GM12864 (cell line): ENCODE results near the gene PTPRD.

Experiments used
- DNase-seq: peaks from one replicate; pipeline ENCODE4 v3.0.0-alpha.2; 2011; ENCODE audit warnings: low read depth
- H3K4me3 ChIP-seq: 2 replicates; pipeline ENCODE4 v1.5.1; 2011; ENCODE audit warnings: mild to moderate bottlenecking, low read depth, low read length, control low read depth
- TF ChIP-seq, protein P1 (sequence below): IDR thresholded peaks from 2 replicates; pipeline ENCODE4 v1.5.1; 2011; ENCODE audit warnings: low read depth, mild to moderate bottlenecking, moderate library complexity, low read length, control low read depth, inconsistent platforms; ENCODE audit errors: missing control alignments

PTPRD gene

DNA sequence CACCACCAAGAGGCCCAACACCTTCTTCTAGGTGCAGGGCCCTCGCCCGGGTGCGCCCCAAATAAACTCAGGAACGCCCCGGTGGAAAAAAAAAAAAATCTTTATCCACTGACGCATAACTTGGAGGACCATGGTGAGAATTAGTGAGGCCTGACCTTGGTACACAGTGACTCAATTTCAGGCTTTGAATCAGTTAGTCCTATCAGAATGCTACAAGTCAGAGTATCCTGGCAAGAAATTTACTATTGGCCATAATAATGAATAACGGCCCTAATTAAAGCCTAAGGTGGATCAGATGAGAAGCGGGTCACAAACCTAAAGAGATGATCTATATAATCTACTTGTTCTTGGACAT, 1899.0 kb downstream of the PTPRD start:
- no peak overlapping the region for H3K4me3 ChIP-seq
- DNase-seq: no peak
- TF ChIP-seq, protein P1, sequence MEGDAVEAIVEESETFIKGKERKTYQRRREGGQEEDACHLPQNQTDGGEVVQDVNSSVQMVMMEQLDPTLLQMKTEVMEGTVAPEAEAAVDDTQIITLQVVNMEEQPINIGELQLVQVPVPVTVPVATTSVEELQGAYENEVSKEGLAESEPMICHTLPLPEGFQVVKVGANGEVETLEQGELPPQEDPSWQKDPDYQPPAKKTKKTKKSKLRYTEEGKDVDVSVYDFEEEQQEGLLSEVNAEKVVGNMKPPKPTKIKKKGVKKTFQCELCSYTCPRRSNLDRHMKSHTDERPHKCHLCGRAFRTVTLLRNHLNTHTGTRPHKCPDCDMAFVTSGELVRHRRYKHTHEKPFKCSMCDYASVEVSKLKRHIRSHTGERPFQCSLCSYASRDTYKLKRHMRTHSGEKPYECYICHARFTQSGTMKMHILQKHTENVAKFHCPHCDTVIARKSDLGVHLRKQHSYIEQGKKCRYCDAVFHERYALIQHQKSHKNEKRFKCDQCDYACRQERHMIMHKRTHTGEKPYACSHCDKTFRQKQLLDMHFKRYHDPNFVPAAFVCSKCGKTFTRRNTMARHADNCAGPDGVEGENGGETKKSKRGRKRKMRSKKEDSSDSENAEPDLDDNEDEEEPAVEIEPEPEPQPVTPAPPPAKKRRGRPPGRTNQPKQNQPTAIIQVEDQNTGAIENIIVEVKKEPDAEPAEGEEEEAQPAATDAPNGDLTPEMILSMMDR: no peak

DNA sequence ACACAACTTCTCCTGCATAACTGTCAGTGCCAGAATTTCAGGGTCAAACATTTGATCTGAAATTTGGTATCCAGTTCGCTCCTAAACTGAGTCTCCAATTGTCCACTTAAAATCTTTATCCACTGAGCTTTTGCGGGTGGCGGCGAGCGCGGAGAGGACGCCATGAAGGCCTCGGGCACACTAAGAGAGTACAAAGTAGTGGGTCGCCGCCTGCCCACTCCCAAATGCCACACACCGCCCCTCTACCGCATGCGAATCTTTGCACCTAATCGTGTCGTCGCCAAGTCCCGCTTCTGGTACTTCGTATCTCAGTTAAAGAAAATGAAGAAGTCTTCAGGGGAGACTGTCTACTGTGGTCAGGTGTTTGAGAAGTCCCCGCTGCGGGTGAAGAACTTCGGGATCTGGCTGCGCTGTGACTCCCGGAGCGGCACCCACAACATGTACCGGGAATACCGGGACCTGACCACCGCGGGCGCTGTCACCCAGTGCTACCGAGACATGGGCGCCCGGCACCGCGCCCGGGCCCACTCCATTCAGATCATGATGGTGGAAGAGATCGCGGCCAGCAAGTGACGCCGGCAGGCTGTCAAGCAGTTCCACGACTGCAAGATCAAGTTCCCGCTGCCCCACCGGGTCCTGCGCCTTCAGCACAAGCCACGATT, 1899.5 kb downstream of the PTPRD start:
- no peak for DNase-seq
- no peak overlapping the region for H3K4me3 ChIP-seq
- TF ChIP-seq, protein P1: no peak

DNA sequence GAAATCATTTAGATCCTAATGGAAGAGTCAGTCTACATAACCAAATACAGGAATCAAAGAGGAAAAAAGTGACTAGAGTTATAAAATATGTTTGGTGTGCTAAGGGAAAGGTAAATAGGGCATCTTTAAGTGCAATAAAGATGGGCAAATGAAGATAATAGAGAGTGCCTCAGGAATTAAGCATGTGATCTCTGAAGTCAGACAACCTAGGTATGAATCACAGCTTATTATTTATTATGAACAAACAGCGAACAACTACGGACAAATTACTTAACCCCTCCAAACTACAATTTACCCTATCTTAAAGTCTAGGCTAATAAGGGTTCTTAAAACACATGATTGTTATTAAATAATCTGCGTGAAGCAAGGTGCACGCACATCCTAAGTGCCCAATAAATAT, 1903.1 kb downstream of the PTPRD start:
- no peak for DNase-seq
- TF ChIP-seq, protein P1: no peak

DNA sequence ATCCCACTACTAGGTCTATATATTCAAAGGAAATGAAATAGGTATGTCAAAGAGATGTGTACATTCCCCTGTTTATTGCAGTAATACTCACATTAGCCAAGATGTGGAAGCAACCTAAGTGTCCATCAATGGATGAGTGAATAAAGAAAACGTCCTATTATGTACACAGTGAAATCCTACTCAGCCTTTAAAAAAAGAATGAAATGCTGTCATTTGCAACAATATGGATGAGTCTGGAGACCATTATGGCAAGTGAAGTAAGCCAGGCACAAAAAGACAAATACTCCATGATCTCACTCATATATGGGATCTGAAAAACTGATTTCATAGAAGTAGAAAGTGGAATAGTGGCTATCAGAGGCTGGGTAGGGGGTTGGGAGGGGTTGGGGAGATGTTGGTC, 1904.1 kb downstream of the PTPRD start:
- no peak for DNase-seq
- H3K4me3 ChIP-seq: no peak overlapping the region
- TF ChIP-seq, protein P1: no peak

More for the DNA sequence above, 1903.1 kb downstream of the PTPRD start:
- no peak overlapping the region for H3K4me3 ChIP-seq

DNA sequence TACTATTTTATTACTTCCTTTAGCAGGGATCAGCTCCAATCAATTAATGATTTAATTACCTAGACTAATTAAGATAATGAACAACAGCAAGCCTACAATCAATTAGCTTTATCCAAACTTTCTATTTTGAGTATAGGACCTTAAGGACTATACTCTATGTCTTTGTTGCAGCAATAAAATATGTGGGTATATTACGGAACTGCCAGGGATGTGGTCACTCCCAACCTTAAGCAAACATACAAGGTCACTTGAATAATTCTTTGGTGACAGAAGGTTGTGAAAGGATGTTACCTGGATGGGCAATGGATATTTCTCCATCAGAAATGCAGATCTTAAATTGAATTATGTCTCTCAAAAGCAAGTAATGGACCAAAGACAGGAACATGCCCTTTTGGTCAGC, 1905.8 kb downstream of the PTPRD start:
- no peak overlapping the region for H3K4me3 ChIP-seq
- TF ChIP-seq, protein P1: no peak
- DNase-seq: no peak

DNA sequence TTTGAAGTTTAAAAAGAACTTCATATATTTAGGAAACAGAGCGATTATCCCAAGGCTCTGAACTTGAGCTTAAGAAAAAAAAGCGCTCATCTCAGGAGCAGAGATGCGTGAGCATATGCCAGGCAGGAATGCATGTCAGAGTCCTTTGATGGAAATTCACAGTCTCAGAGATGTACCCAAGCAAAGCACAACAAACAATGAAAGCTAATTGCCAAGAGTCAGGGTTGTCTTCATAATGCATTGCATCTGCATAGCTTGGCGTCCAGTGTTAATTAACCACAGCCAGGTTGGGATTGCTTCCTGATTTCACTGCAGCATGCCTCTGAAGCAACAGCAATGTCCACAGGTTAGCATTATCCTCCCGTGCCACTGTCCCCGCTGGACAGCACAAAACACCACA, 1906.3 kb downstream of the PTPRD start:
- DNase-seq: no peak
- H3K4me3 ChIP-seq: no peak overlapping the region
- TF ChIP-seq, protein P1: no peak

DNA sequence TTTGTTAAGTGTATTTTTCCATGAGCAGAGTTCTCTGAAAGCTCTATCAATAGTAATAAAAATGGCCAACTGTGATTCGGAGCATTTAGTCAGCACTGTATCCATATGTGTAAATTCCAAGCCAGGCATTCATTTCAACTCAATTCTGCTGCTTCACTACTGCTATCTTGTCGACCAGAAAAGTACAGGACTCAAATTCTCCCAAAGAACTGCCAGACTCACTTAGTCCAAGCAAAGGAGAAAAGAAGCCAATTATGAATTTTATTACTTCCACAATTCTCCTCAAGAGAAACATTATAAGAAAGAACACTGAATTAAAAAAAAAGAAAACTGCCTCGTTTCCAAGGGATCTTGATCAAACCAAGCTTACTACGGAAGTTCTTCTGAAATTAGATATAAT, 1906.9 kb downstream of the PTPRD start:
- TF ChIP-seq, protein P1: no peak
- DNase-seq: no peak
- no peak overlapping the region for H3K4me3 ChIP-seq
